ENCODE results near the gene ZNF511. TPM values are rescaled to one million over a fixed set of nuclear protein-coding genes. Genes with fewer than 3 reads are reported as not detected.

The ZNF511 gene
- total and polyA plus RNA-seq, 10 donors, result 26.3 to 50.6 (median 30.5) TPM

GRCh38 chr10:133266056-133266795, 42.5 kb upstream of the ZNF511 start:
- DNase-seq, result no peak
- Histone ChIP-seq H3K27me3 (replicated peaks in 1 of 7) (no peaks in the 10 kb centered on the region), H3K4me3 (no peak overlapping the region), H3K9me3 (no peaks in the 10 kb centered on the region), H3K4me1 (peaks cover 0 to 45% (median 24%) of the 10 kb centered on the region in 6 donors), H3K27ac (no peak overlapping the region), H3K36me3 (peaks cover 0 to 73% (median 46%) of the 10 kb centered on the region in 6 donors)
- intact Hi-C loops (cut with DNase I; ENCODE audit: low total_unique reads), result no loop called here
- WGBS, 5 donors, result 89 to 94% (median 93%) methylated on average over 18 to 21 of the region's 21 CpGs
- peak in 1 of 3 donors; percentile 14 for TF ChIP-seq POLR2AphosphoS5 (IDR thresholded peaks at IDR 0.05)
- TF ChIP-seq CTCF (IDR thresholded peaks at IDR 0.05 in 8 of 11, conservative IDR thresholded peaks at IDR 0.05 in 3 of 11), result no peak

GRCh38 chr10:133267293-133267692, 41.4 kb upstream of the ZNF511 start:
- Histone ChIP-seq H3K4me1 (peaks cover 0 to 37% (median 19%) of the 10 kb centered on the region in 6 donors), H3K9me3 (no peaks in the 10 kb centered on the region), H3K27ac (no peak overlapping the region), H3K27me3 (replicated peaks in 1 of 7) (no peaks in the 10 kb centered on the region), H3K4me3 (no peak overlapping the region), H3K36me3 (peaks cover 0 to 83% (median 54%) of the 10 kb centered on the region in 6 donors)
- TF ChIP-seq POLR2AphosphoS5 (IDR thresholded peaks at IDR 0.05) (no peak), CTCF (IDR thresholded peaks at IDR 0.05 in 8 of 11, conservative IDR thresholded peaks at IDR 0.05 in 3 of 11) (no peak), POLR2A (IDR thresholded peaks at IDR 0.05) (no peak)
- intact Hi-C loops (cut with DNase I; ENCODE audit: low total_unique reads), result no loop called here
- no peak for DNase-seq
- 73 to 90% (median 87%) methylated on average over 9 to 14 of the region's 14 CpGs for WGBS, 5 donors

- Histone ChIP-seq H3K27ac (no peak overlapping the region), H3K27me3 (replicated peaks in 1 of 7) (no peaks in the 10 kb centered on the region), H3K9me3 (no peaks in the 10 kb centered on the region), H3K4me1 (peaks cover 0 to 34% (median 13%) of the 10 kb centered on the region in 6 donors), H3K36me3 (peaks cover 0 to 84% (median 58%) of the 10 kb centered on the region in 6 donors), H3K4me3 (no peak overlapping the region)
- intact Hi-C loops (cut with DNase I; ENCODE audit: low total_unique reads), result no loop called here
- 88 to 97% (median 92%) methylated on average over 11 to 22 of the region's 22 CpGs for WGBS, 5 donors
- no peak for TF ChIP-seq CTCF (IDR thresholded peaks at IDR 0.05 in 8 of 11, conservative IDR thresholded peaks at IDR 0.05 in 3 of 11)
- no peak for TF ChIP-seq POLR2AphosphoS5 (IDR thresholded peaks at IDR 0.05)
- TF ChIP-seq POLR2A (IDR thresholded peaks at IDR 0.05), result no peak
- peak; percentile 82 for DNase-seq
Measured at GRCh38 chr10:133267829-133268228, 40.9 kb upstream of the ZNF511 start.

GRCh38 chr10:133268532-133268931, 40.2 kb upstream of the ZNF511 start:
- H3K27me3 ChIP-seq (replicated peaks in 1 of 7), result no peaks in the 10 kb centered on the region
- 89 to 96% (median 93%) methylated on average over 19 to 22 of the region's 22 CpGs for WGBS, 5 donors
- no peak overlapping the region for H3K27ac ChIP-seq
- H3K4me3 ChIP-seq, result no peak overlapping the region
- TF ChIP-seq CTCF (IDR thresholded peaks at IDR 0.05 in 8 of 11, conservative IDR thresholded peaks at IDR 0.05 in 3 of 11) (no peak), POLR2A (IDR thresholded peaks at IDR 0.05) (no peak), POLR2AphosphoS5 (IDR thresholded peaks at IDR 0.05) (no peak)
- intact Hi-C loops (cut with DNase I; ENCODE audit: low total_unique reads), result no loop called here
- DNase-seq, result no peak
- H3K36me3 ChIP-seq, result peaks cover 0 to 84% (median 64%) of the 10 kb centered on the region in 6 donors
- peaks cover 0 to 34% (median 9%) of the 10 kb centered on the region in 6 donors for H3K4me1 ChIP-seq
- H3K9me3 ChIP-seq, result no peaks in the 10 kb centered on the region
